ENCODE measurements around the gene PTTG1.

- TF ChIP-seq POLR2A (IDR thresholded peaks at IDR 0.05) (no peak), CTCF (IDR thresholded peaks at IDR 0.05) (no peak)
Measured at GRCh38 chr5:160473681-160474080, 52.0 kb downstream of the PTTG1 start.
